Measurements from ENCODE around the gene SYTL1. TPM values are rescaled to one million over a fixed set of nuclear protein-coding genes. Genes with fewer than 3 reads are reported as not detected.

The SYTL1 gene
- total RNA-seq, 1 donor from 2014 or later, result 29.3 TPM

GRCh38 chr1:27331426-27331825, 10.4 kb upstream of the SYTL1 start:
- no peak for TF ChIP-seq CTCF (IDR thresholded peaks at IDR 0.05)
- no peaks in the 10 kb centered on the region for H3K27me3 ChIP-seq (ENCODE audit: low read depth)
- intact Hi-C loops (cut with DNase I), result no loop called here
- H3K4me1 ChIP-seq, result peaks cover 11% of the 10 kb centered on the region
- no peaks in the 10 kb centered on the region for H3K9me3 ChIP-seq
- ATAC-seq, result no peak
- H3K4me3 ChIP-seq, result no peak overlapping the region
- DNase-seq, result no peak
- H3K36me3 ChIP-seq, result peaks cover 91% of the 10 kb centered on the region
- H3K27ac ChIP-seq, result no peak overlapping the region

GRCh38 chr1:27331922-27332321, 9.9 kb upstream of the SYTL1 start:
- Histone ChIP-seq H3K4me1 (peaks cover 11% of the 10 kb centered on the region), H3K27me3 (ENCODE audit: low read depth) (no peaks in the 10 kb centered on the region), H3K4me3 (no peak overlapping the region), H3K9me3 (no peaks in the 10 kb centered on the region), H3K36me3 (peaks cover 90% of the 10 kb centered on the region), H3K27ac (no peak overlapping the region)
- ATAC-seq, result no peak
- TF ChIP-seq CTCF (IDR thresholded peaks at IDR 0.05), result no peak
- DNase-seq, result no peak
- intact Hi-C loops (cut with DNase I), result no loop called here

GRCh38 chr1:27332536-27333281, 9.1 kb upstream of the SYTL1 start:
- Histone ChIP-seq H3K36me3 (peaks cover 87% of the 10 kb centered on the region), H3K4me1 (peaks cover 11% of the 10 kb centered on the region), H3K4me3 (no peak overlapping the region), H3K9me3 (no peaks in the 10 kb centered on the region), H3K27me3 (ENCODE audit: low read depth) (no peaks in the 10 kb centered on the region), H3K27ac (no peak overlapping the region)
- peak; percentile 86 for TF ChIP-seq CTCF (IDR thresholded peaks at IDR 0.05)
- DNase-seq, result peak; percentile 69
- peak; percentile 77 to 79 for ATAC-seq
- intact Hi-C loops (cut with DNase I), result no loop called here

GRCh38 chr1:27333717-27334279, 8.0 kb upstream of the SYTL1 start:
- no peak for DNase-seq

More at GRCh38 chr1:27333717-27334279, 8.0 kb upstream of the SYTL1 start:
- intact Hi-C loops (cut with DNase I), result no loop called here
- Histone ChIP-seq H3K4me3 (no peak overlapping the region), H3K36me3 (peaks cover 85% of the 10 kb centered on the region), H3K4me1 (peaks cover 8% of the 10 kb centered on the region), H3K27ac (no peak overlapping the region), H3K9me3 (no peaks in the 10 kb centered on the region), H3K27me3 (ENCODE audit: low read depth) (no peaks in the 10 kb centered on the region)
- peak in 1 of 2 donors; percentile 6 for ATAC-seq
- TF ChIP-seq CTCF (IDR thresholded peaks at IDR 0.05), result no peak
